Transverse colon (tissue), 4 donors: ENCODE results near the gene NLGN1. TPM values are rescaled to one million over a fixed set of nuclear protein-coding genes. Genes with fewer than 3 reads are reported as not detected.

Experiments
- DNase-seq: peaks from one replicate; pipeline ENCODE4 v3.0.0-alpha.2; 2019
- H3K27ac ChIP-seq, 4 donors: fragments of 200-600 bp; sonication (generic); 2 replicates each; pipeline ENCODE4 v1.5.1; 2016 to 2018; ENCODE audit warnings: inconsistent platforms in 4 of 4
- H3K27me3 ChIP-seq: fragments of 200-600 bp; sonication (generic); 2 replicates; pipeline ENCODE4 v1.5.1; 2017; ENCODE audit warnings: inconsistent platforms
- H3K36me3 ChIP-seq, 4 donors: fragments of 200-600 bp; sonication (generic); 2 replicates each; pipeline ENCODE4 v1.5.1; 2017 to 2019; ENCODE audit warnings: inconsistent platforms in 4 of 4
- H3K4me1 ChIP-seq, 4 donors: fragments of 200-600 bp; sonication (generic); 2 replicates each; pipeline ENCODE4 v1.5.1; 2017 to 2020; ENCODE audit warnings: inconsistent platforms in 4 of 4
- H3K4me3 ChIP-seq, 4 donors: fragments of 200-600 bp; sonication (generic); 1 replicate in 1 of 4; 2 replicates in 3 of 4; pipeline versions ENCODE4 v1.5.1 to v1.6.1; 2017 to 2019; ENCODE audit warnings: inconsistent platforms in 4 of 4
- H3K9me3 ChIP-seq, 2 donors: fragments of 200-600 bp; sonication (generic); 2 replicates each; pipeline ENCODE4 v1.5.1; 2017 to 2019; ENCODE audit warnings: inconsistent platforms in 2 of 2
- CTCF ChIP-seq, 5 experiments: fragments of 200-600 bp in 3 of 5; fragments of 450-650 bp in 2 of 5; sonication (generic) in 3 of 5; IDR thresholded peaks; 1 replicate in 2 of 5; 2 replicates in 3 of 5; pipeline ENCODE4 v1.5.1; 2016 to 2017; ENCODE audit warnings: antibody characterized with exemption in 5 of 5, inconsistent platforms in 3 of 5, mild to moderate bottlenecking in 2 of 5, moderate library complexity in 1 of 5
- EP300 ChIP-seq: sonication (generic); formaldehyde crosslinking; IDR thresholded peaks from one replicate; pipeline ENCODE4 v1.6.1; 2017; ENCODE audit warnings: antibody characterized with exemption, low read depth
- POLR2A ChIP-seq: fragments of 450-650 bp; IDR thresholded peaks from one replicate; pipeline ENCODE4 v1.6.1; 2016; ENCODE audit warnings: antibody characterized with exemption, mild to moderate bottlenecking, moderate library complexity
- POLR2AphosphoS5 ChIP-seq, 3 donors: sonication (generic); formaldehyde crosslinking; IDR thresholded peaks; one replicate each; pipeline ENCODE4 v1.6.1; 2016; ENCODE audit warnings: antibody characterized with exemption in 3 of 3
- WGBS, 2 donors: methylation state at CpG; one replicate each; pipeline ENCODE4 v1.1.5; 2018; ENCODE audit warnings: low coverage in 1 of 2; 5-methylcytosine and 5-hydroxymethylcytosine counted together
- in situ Hi-C, 4 donors: fragments of 200-750 bp; cut with MboI; loops; one replicate each; pipeline versions ENCODE4 v1.15.0 to v1.15.1; 2017; ENCODE audit warnings: low sequenced_read_pairs in 3 of 4, low pct_ligation_motif_present in 1 of 4, low pct_unique_long_range_greater_than_20kb in 1 of 4
- intact Hi-C: fragments of 100-400 bp; cut with DNase I; formaldehyde crosslinking; loops from one replicate; pipeline ENCODE4 v1.15.1; 2023; ENCODE audit warnings: low total_unique reads
- total RNA-seq, 4 donors: library from RNA; depleted of rRNA; stranded (reverse); fragments of >200 nt; gene quantifications; one replicate each; pipeline ENCODE4 v1.1.0, GENCODE V29; 2016

NLGN1 gene
- total RNA-seq, 4 donors from 2014 or later, result 0.40 to 5.2 (median 1.9) TPM; not detected in 1

GRCh38 chr3:173719585-173719984 is 322.0 kb downstream of the NLGN1 start:
- TF ChIP-seq CTCF (IDR thresholded peaks at IDR 0.05), result no peak
- TF ChIP-seq EP300, result no peak
- no peak for TF ChIP-seq POLR2A
- no peak for TF ChIP-seq POLR2AphosphoS5 (IDR thresholded peaks at IDR 0.05)
- H3K4me3 ChIP-seq, result no peak overlapping the region
- no peaks in the 10 kb centered on the region for H3K36me3 ChIP-seq
- 71 to 91% methylated on average over 1 to 3 of the region's 3 CpGs for WGBS, 2 donors
- H3K27me3 ChIP-seq, result no peaks in the 10 kb centered on the region
- no peaks in the 10 kb centered on the region for H3K4me1 ChIP-seq
- intact Hi-C loops (no loop called here), in situ Hi-C loops (no loop called here)
- H3K9me3 ChIP-seq, result no peaks in the 10 kb centered on the region
- no peak overlapping the region for H3K27ac ChIP-seq
- DNase-seq, result no peak

GRCh38 chr3:173725507-173725906 is 328.0 kb downstream of the NLGN1 start:
- H3K36me3 ChIP-seq, result no peaks in the 10 kb centered on the region
- H3K27ac ChIP-seq, result no peak overlapping the region
- TF ChIP-seq CTCF (IDR thresholded peaks at IDR 0.05) (no peak), EP300 (no peak), POLR2AphosphoS5 (IDR thresholded peaks at IDR 0.05) (no peak), POLR2A (no peak)
- intact Hi-C loops, result no loop called here
- WGBS, 2 donors, result 88% methylated on average over 2 to 3 of the region's 3 CpGs
- no peaks in the 10 kb centered on the region for H3K4me1 ChIP-seq
- H3K9me3 ChIP-seq, result no peaks in the 10 kb centered on the region
- no peaks in the 10 kb centered on the region for H3K27me3 ChIP-seq
- in situ Hi-C loops, result no loop called here
- DNase-seq, result no peak
- no peak overlapping the region for H3K4me3 ChIP-seq

- H3K36me3 ChIP-seq, result no peaks in the 10 kb centered on the region
- no peaks in the 10 kb centered on the region for H3K9me3 ChIP-seq
- no peaks in the 10 kb centered on the region for H3K27me3 ChIP-seq
- 82 to 91% methylated on average over 2 of the region's 2 CpGs for WGBS, 2 donors
- DNase-seq, result no peak
- no peaks in the 10 kb centered on the region for H3K4me1 ChIP-seq
- H3K4me3 ChIP-seq, result no peak overlapping the region
- in situ Hi-C loops (no loop called here), intact Hi-C loops (no loop called here)
- no peak overlapping the region for H3K27ac ChIP-seq
- TF ChIP-seq POLR2A, result no peak
- no peak for TF ChIP-seq CTCF (IDR thresholded peaks at IDR 0.05)
- no peak for TF ChIP-seq POLR2AphosphoS5 (IDR thresholded peaks at IDR 0.05)
Observed at GRCh38 chr3:173730391-173730790, 332.8 kb downstream of the NLGN1 start.

- Histone ChIP-seq H3K4me3 (no peak overlapping the region), H3K4me1 (no peaks in the 10 kb centered on the region), H3K36me3 (no peaks in the 10 kb centered on the region), H3K27ac (no peak overlapping the region), H3K27me3 (no peaks in the 10 kb centered on the region), H3K9me3 (no peaks in the 10 kb centered on the region)
- 68 to 79% methylated on average over 2 to 4 of the region's 4 CpGs for WGBS, 2 donors
- in situ Hi-C loops (no loop called here), intact Hi-C loops (no loop called here)
- TF ChIP-seq CTCF (IDR thresholded peaks at IDR 0.05), result no peak
- no peak for DNase-seq
Observed at GRCh38 chr3:173732237-173732636, 334.7 kb downstream of the NLGN1 start.
